ENCODE measurements around the gene MAPKAPK2. TPM values are rescaled to one million over a fixed set of nuclear protein-coding genes. Genes with fewer than 3 reads are reported as not detected.
A peak's percentile ranks its signal among the peaks of the same experiment; 100 is the strongest.

The MAPKAPK2 gene
- total RNA-seq, 4 donors from 2014 or later = 115 to 207 (median 140) TPM

DNA sequence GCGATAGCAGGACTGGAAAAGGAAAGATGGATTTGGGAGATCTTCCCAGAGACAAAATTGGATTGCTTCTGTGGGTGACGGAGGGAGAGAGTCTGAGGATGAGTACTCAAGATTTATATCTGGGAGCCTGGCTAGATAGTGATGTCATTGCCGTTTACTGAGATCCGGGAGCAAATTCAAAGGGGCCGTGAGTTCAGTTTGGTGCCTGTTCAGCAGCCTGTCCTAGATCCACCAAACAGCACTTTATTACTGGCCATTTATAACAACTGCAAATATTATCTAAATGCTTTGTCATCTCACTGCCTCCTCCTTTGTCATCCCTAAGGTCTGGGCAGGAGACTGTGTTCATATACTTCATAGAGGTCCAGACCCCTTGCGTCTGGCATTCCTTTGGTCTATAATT is 29.2 kb downstream of the MAPKAPK2 start:
- DNase-seq (no peak), ATAC-seq (peak in 1 of 2 donors; percentile 13)
- in situ Hi-C loops (cut with MboI; ENCODE audit: low sequenced_read_pairs in 4 of 4) = loop anchor here in 2 of 4 donors (25.0 kb wide), 2 partner anchors 598 to 623 kb away; partner anchors contain the start of gene CD55 (in 1 of the 2)
- Histone ChIP-seq H3K36me3 (no peaks in the 10 kb centered on the region), H3K27me3 (no peaks in the 10 kb centered on the region), H3K27ac (peak overlapping the region; percentile 76 to 97 (median 85)), H3K4me1 (peaks cover 93% of the 10 kb centered on the region in 2 donors), H3K9me3 (no peaks in the 10 kb centered on the region), H3K4me3 (no peak overlapping the region)
- intact Hi-C loops (cut with DNase I; ENCODE audit: low total_unique reads) = no loop called here
- TF ChIP-seq POLR2A (IDR thresholded peaks at IDR 0.05) = no peak
- TF ChIP-seq, protein P1, sequence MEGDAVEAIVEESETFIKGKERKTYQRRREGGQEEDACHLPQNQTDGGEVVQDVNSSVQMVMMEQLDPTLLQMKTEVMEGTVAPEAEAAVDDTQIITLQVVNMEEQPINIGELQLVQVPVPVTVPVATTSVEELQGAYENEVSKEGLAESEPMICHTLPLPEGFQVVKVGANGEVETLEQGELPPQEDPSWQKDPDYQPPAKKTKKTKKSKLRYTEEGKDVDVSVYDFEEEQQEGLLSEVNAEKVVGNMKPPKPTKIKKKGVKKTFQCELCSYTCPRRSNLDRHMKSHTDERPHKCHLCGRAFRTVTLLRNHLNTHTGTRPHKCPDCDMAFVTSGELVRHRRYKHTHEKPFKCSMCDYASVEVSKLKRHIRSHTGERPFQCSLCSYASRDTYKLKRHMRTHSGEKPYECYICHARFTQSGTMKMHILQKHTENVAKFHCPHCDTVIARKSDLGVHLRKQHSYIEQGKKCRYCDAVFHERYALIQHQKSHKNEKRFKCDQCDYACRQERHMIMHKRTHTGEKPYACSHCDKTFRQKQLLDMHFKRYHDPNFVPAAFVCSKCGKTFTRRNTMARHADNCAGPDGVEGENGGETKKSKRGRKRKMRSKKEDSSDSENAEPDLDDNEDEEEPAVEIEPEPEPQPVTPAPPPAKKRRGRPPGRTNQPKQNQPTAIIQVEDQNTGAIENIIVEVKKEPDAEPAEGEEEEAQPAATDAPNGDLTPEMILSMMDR (IDR thresholded peaks at IDR 0.05 in 4 of 5, conservative IDR thresholded peaks at IDR 0.05 in 1 of 5) = no peak

DNA sequence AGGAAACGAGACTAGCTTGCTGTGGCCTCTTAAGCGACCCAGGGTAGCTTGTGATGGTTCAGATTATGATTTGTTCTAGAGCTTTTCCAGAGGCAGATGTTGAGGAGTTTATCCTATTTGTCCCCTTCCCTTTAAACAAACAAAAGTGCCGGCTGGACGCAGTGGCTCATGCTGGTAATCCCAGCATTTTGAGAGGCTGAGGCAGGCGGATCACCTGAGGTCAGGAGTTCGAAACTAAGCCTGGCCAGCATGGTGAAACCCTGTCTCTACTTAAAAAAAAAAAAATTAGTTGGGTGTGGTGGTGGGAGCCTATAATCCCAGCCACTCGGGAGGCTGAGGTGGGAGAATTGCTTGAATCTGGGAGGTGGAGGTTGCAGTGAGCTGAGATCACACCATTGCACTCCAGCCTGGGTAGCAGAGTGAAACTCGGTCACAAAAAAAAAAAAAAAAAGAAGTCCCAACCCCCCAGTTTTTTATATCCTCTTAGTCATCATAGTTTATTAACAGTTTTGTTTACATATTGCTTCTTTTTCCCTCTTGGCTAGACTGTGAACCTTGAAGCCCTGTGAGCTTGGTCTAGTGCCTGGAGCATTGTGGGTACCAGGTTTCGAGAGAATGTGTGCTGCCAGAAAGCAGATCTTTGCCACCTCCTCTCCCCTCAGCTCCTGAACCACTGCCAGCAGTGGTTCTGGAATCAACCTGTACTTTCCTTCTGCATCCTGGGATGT is 29.8 kb downstream of the MAPKAPK2 start:
- intact Hi-C loops (cut with DNase I; ENCODE audit: low total_unique reads) = no loop called here
- Histone ChIP-seq H3K4me3 (no peak overlapping the region), H3K27ac (peak overlapping the region; percentile 76 to 97 (median 85)), H3K9me3 (no peaks in the 10 kb centered on the region), H3K4me1 (peaks cover 90% of the 10 kb centered on the region in 2 donors), H3K36me3 (no peaks in the 10 kb centered on the region), H3K27me3 (no peaks in the 10 kb centered on the region)
- TF ChIP-seq, protein P1 (IDR thresholded peaks at IDR 0.05 in 4 of 5, conservative IDR thresholded peaks at IDR 0.05 in 1 of 5) = no peak
- no peak for TF ChIP-seq POLR2A (IDR thresholded peaks at IDR 0.05)
- ATAC-seq = peak; percentile 80 to 89
- in situ Hi-C loops (cut with MboI; ENCODE audit: low sequenced_read_pairs in 4 of 4) = loop anchor here in 2 of 4 donors (25.0 kb wide), 2 partner anchors 598 to 623 kb away; partner anchors contain the start of gene CD55 (in 1 of the 2)
- DNase-seq = peak; percentile 63 to 68

DNA sequence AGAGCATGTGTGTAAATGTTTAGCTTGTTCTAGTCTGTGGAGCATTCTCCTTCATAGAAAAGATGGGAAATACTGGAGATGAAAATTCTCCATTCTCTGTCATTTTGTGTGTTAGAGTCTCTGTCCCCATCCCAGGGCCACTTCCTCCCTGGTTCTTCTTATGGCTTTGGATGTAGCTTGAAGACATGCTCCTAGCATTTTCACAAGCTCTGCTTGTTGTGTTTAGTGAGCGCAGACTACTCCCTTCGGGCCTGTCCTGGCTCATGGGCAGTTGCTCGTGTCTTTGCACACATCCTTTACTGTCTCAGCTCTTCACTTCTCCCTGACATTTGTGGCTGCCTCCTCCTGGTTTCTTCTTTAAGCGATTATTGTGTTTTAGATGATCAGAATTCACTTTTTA is 30.4 kb downstream of the MAPKAPK2 start:
- Histone ChIP-seq H3K27me3 (no peaks in the 10 kb centered on the region), H3K27ac (peak overlapping the region; percentile 76 to 97 (median 85)), H3K9me3 (no peaks in the 10 kb centered on the region), H3K4me1 (peaks cover 89 to 90% of the 10 kb centered on the region in 2 donors), H3K4me3 (no peak overlapping the region), H3K36me3 (no peaks in the 10 kb centered on the region)
- intact Hi-C loops (cut with DNase I; ENCODE audit: low total_unique reads) = no loop called here
- ATAC-seq = no peak
- no peak for DNase-seq
- TF ChIP-seq, protein P1 (IDR thresholded peaks at IDR 0.05 in 4 of 5, conservative IDR thresholded peaks at IDR 0.05 in 1 of 5) = no peak
- no peak for TF ChIP-seq POLR2A (IDR thresholded peaks at IDR 0.05)
- in situ Hi-C loops (cut with MboI; ENCODE audit: low sequenced_read_pairs in 4 of 4) = loop anchor here in 2 of 4 donors (25.0 kb wide), 2 partner anchors 597 to 622 kb away; partner anchors contain the start of gene CD55 (in 1 of the 2)

DNA sequence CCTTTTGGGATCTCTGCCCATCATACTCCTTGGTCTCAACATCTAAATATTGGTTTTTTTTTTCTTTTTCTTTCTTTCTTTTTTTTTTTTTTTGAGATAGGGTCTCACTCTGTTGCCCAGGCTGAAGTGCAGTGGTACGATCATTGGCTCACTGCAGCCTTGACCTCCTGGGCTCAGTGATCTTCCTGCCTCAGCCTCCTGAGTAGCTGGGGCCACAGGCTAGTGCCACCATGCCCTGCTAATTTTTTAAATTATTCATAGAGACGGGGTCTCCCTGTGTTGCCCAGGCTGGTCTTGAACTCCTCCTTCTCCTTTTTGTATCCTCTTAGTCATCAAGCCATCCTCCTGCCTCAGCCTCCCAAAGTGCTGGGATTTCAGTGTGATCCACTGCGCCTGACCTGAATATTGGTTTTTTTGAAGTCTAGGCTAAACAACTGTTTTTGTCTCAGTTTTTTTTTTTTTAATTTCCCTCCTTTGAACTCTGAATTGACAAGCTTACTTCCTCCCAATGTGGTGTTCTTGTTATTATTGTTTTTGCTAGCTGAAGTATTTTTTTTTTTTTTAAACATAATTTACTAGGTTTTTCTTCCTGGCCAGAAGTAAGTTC is 30.9 kb downstream of the MAPKAPK2 start:
- TF ChIP-seq, protein P1 (IDR thresholded peaks at IDR 0.05 in 4 of 5, conservative IDR thresholded peaks at IDR 0.05 in 1 of 5) = no peak
- H3K4me1 ChIP-seq = peaks cover 88 to 90% of the 10 kb centered on the region in 2 donors
- H3K4me3 ChIP-seq = no peak overlapping the region
- in situ Hi-C loops (cut with MboI; ENCODE audit: low sequenced_read_pairs in 4 of 4) = loop anchor here in 2 of 4 donors (25.0 kb wide), 2 partner anchors 597 to 622 kb away; partner anchors contain the start of gene CD55 (in 1 of the 2)
- H3K36me3 ChIP-seq = no peaks in the 10 kb centered on the region
- H3K9me3 ChIP-seq = no peaks in the 10 kb centered on the region
- H3K27ac ChIP-seq = peak overlapping the region; percentile 76 to 97 (median 85)
- ATAC-seq = no peak
- H3K27me3 ChIP-seq = no peaks in the 10 kb centered on the region
- intact Hi-C loops (cut with DNase I; ENCODE audit: low total_unique reads) = no loop called here
- no peak for DNase-seq
